HG02870 (cell line): ENCODE results near the gene ESPNL.

Source experiments
- ATAC-seq: cut with Tn5 transposase; IDR thresholded peaks from one replicate; pipeline ENCODE4 v1.9.1; 2021; ENCODE audit warnings: mild to moderate bottlenecking, moderate library complexity; ENCODE audit not compliant: unreplicated experiment

Gene ESPNL

DNA sequence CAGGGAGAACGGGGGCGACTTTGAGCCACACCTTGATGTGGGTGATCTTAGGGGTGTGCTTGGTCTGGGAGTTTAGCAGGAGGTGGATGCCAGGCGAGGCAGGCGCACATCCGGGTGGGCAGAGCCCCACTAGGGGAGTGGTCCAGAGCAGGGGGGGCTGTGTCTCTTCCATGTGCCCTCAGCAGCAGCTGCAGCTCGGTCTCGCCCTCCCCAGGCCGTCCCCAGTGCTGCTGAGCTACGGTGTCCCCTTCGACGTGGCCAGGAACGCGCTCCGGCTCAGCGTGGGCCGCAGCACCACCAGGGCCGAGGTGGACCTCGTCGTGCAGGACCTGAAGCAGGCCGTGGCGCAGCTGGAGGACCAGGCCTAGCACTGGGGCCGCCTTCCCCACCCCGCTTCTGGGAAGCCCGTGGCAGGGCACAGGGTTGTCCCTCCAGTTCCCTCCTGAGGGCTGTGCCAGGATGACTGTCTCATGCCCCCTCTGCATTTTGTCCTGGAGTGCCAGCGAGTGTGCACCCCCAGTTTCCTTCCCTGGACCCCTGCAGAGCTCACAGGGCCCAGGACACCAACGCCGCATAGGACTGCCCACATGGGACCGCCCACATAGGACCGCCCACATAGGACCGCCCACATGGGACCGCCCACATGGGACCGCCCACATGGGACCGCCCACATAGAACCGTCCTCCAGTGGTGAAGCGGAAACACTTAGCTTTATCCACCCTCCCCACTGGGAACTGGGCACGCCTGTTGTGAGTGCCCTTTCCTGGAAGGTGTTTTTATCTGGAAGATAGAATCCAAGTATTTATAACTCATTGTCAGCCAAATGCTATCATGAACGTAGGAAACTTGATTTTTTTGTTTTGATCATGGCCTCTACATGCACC lies 1.9 kb upstream of the ESPNL start:
- ATAC-seq = no peak

DNA sequence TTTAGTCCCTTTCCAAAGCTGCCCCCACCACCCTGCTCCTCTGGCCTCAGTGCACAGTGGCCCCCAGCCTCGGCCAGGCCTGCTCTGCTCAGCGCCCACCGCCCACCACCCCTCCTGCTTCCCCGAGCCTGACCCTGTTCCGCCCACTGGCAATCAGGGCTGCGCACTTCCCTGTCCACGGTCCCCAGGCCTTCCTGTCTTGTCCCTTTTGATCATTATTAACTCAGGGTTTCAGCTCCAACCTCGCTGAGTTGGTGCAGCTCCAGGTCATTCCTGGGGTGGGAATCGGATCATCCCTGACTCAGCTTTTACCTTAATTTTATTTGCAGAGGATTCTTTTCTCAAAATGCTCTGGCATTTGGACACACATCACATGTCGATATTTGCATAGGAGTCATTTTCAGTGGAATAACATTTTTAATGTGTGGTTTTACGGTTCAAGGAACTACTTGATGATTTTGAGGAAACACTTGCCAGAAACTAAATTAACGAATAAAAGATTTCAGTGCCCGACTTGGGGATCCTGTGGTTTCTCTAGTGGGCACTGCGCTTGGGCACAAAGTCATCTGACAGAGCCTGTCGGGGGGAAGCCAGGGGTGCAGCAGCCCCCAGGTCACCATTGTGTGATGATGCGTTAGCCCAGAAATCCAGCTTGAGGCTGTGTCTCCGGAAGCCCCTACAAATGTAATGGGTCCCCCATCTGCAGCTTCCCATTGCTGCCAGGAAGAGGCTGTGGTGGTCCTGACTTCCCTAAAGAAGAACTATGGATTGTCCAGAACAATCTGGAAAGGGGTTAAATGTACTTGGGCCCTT lies 1.0 kb upstream of the ESPNL start:
- ATAC-seq = no peak

DNA sequence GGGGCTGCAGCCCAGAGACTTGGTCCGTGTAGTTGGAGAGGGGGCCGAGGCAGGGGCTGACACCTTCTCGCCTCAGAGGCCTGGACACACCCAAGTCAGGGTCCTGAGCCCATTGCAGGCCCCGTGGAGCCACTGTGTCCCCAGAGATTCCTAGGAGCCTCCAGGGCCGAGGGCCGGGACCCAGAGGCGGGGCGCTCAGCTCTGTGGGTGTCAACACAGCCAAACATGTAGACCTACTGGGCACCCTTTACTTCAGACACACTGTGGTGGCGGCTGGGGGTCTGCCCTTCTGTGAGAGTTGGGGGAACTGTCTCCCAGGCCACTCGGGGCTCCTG lies 459 bp upstream of the ESPNL start:
- ATAC-seq = no peak

DNA sequence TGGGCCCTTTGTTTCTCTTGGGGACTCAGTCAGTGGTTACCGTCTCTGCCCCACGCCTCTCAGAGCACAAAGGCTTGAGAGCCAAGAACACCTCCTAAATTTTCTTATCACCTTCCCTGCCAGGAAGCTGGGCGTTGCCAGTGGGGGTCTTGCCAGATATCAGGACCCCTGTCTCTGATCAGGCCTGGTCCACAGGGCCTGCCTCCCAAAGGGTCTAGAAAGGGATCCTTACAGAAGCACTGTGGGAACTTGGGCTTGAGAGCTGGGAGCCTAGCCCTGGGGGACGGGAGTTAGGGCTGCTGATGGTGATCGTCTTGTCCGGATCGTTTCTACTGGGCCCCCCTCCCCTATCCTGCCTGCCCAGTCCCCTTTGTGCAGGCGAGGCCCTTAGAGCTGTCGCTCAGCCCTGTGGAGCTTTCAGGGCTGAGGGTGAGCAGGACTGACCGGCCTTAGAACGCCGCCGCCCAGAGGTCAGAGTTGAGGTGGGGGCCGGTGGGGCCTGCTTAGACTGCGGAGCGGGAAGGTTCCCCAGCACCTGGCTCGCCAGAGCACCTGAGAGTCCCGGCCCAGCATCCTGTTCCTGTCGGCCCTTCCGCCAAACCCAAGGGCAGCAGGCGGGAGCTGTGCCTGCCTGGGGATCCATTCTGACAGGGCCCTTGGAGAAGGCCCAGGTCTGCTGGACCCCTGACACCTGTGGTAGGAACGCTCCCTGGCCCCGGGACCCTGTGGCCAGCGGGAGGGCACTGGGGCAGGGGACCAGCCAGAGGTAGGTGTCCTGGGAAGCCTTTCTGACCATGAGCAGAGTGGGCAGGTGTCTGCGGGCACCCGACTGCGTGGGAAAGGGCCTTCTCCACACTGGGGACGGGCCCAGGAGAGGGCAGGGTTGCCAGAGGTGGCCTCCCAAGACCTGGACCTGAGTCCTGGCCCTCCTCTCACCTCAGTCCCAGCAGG lies 956 bp downstream of the ESPNL start:
- no peak for ATAC-seq

DNA sequence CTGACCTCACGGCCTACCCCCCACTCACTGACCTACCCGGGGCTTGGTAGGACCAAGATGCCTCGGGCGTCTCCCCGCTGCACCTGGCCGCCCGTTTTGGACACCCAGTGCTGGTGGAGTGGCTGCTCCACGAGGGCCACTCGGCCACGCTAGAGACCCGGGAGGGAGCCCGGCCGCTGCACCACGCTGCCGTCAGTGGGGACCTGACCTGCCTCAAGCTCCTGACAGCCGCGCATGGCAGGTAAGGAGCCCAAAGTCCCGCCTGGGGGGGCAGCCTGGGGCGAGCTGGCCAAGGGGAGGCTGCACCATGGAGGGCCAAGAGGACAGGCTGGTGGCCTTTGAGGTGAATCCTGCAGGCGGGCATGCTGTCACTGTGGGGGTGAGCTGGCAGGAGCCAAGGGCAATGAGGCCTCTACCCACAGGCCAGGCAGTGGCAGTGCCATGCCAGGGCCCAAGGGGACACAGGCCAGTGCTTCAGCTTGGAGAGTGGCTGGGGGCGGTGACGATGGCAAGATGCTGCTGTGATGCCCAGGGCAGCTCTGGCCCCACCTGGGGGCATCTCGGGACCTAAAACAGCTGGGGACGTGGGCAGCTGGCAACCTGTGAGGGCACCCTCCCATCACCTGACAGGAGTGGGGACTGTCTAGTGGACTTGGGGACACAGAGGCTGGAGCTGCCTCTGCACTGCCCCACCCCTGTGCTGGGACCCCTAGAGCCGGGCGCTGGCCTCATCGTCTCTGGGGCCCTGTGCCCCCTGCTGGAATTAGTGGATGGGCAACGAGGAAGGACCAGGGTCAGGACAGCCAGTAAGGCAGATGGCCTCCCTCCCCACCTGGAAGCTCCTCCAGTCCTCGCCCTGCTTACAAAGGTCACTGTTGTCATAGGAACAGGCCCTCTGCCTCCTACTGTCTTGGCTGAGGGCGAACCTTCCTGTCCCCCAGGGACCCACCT lies 2.0 kb downstream of the ESPNL start:
- no peak for ATAC-seq

DNA sequence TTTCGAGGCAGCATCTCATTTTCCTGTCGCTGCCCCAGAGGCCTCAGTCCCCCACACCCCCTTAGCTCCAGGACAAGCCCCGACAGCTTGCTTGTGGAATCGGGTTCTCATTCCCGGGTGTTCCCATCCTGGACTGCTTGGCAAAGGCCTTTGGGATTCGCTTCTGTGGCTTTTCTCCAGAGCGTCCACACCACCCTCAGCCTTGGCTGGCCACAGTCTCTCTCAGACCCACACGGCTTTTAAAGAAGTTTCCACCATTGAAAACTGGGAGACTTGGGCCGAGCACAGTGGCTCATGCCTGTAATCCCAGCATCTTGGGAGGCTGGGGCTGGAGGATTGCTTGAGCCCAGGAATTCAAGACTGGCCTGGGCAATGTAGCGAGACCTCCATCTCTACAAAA lies 2.7 kb downstream of the ESPNL start:
- ATAC-seq = no peak

DNA sequence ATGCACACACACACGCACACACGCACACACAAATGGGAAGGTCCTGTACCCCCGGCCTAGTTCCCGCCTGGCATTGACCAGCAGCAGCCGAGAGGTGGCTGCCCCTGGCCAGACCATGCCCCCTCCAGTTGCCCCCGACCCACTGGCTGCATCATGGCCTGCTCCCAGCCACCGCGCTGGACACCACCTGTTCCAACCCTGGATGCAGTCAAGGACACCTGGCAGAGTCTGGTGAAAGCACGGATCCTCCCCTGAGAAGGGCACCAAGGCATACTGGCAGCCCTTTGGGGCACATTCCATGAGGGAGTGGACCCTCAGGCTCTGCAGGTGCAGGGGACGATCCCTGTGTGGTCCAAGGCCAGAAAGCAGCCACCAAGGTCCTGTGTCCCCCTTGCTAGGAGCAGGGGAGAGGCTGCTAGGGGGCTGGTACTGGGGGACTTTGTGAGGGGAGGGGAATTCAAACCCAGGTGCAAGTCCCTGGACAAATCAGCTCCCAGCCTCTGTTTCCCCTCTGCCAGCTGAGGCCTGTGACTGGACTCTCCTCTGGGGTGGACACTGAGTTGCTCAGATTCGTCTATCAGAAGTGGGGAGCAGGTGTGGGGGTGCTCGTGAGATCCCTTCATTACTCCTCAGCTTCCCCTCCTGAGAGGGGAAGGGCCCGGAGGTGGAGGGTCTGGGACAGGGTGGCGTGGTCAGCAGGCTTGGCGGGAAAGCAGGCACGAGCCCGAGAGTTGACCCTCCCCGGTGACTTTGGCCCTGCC lies 3.5 kb downstream of the ESPNL start:
- ATAC-seq = no peak

DNA sequence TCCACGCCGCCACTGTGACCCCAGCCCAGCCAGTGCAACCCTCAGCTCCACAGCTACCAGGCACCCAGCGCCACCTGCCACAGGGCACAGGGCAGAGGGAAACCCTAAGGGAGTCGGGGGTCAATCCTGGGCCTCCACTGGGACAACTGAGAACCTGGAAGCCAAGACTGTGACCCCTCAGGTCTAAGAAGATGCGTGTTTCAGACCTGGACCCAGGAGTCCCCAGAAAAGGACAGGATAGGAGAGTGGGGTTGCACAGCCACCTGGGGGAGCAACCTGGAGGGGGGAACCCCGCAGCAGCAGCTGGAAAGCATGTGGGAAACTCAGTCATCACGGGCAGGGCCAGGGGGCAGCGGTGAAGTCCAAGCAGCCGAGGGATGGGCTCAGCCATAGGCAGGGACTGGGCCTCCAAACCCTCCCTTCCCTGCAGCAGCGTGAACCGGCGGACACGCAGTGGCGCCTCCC lies 4.1 kb downstream of the ESPNL start:
- ATAC-seq = no peak

DNA sequence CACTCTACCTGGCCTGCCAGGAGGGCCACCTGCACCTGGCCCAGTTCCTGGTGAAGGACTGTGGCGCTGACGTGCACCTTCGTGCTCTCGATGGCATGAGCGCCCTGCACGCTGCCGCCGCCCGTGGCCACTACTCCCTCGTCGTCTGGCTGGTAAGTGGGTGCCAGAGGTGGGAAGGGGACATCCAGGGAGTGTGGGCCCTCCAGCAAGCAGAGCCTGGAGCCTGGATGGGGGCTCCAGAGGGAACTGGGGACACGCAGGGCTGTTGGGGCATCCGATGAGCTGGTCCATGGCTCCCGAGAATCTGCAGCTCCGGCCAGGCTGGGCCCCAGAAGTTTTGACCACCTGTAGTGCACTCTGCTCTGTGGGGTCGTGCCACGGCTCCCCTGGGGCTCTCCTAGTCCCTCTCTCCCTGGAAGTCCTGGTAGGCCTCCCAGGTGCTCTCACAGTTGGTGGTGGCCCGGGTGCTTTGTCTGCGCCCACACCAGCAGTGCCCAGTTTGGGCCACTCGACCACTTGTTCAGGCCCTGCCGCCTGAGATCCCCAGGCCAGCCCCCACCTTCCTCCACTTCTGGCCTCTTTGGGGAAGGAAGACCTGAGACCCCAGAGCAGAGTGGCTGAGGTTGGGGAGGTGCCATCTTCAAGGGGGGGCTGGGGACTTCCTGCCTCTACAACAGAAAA lies 4.7 kb downstream of the ESPNL start:
- ATAC-seq = no peak

DNA sequence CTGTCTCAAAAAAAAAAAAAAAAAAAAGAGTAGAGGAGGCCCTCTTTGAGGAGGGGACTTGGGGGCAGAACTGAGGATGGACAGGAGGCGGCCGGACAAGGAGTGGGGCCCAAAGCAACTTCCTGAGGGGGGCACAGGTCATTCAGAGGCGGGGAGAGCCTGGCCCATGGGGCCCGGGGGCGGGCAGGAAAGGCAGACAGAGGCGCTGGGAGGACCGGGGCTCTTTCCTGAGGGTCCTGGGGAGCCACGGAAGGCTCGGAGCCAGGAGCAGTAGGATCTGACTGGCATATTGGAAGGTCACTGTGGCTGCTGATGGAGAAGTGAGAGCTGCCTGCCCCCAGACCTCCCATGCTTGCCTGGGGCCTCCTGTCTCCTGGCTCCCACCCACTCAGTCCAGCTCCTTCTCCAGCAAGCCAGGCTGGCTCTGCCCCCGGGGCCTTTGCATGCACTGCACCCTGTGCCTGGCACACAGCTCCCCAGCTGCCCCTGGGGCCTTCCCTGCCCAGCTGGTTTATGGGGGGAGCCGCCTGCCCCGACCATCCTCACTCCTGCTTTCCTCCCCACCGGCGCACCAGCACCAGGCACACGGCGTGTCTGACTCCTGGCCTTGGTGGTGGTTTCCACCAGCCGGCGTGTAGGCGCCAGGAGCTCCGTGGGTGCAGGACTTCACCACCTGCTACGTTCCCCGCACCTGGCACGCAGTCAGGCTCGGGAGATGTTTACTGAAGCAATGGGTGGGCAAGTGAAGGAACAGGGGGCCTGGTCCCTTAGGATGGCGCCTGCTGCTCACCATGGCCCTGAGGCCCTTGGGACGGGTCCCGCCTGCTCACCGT lies 5.6 kb downstream of the ESPNL start:
- no peak for ATAC-seq

DNA sequence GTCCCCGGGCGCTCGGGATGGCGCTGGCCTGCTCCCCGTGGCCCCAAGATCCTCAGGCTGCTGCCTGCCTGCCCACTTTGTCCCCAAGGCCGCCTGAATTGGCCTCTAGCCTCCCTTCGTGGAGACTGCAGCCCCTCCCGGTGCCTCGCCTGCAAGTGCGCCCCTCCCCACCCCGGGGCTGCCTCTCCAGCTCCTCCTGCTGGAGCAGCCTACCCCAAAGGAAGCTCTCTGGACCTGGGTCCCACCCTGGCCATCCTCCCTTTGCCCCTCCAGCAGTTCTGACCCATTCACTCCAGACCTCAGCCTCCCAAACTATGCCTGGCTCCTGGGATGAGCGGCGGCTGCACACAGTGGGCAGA lies 6.2 kb downstream of the ESPNL start:
- no peak for ATAC-seq

DNA sequence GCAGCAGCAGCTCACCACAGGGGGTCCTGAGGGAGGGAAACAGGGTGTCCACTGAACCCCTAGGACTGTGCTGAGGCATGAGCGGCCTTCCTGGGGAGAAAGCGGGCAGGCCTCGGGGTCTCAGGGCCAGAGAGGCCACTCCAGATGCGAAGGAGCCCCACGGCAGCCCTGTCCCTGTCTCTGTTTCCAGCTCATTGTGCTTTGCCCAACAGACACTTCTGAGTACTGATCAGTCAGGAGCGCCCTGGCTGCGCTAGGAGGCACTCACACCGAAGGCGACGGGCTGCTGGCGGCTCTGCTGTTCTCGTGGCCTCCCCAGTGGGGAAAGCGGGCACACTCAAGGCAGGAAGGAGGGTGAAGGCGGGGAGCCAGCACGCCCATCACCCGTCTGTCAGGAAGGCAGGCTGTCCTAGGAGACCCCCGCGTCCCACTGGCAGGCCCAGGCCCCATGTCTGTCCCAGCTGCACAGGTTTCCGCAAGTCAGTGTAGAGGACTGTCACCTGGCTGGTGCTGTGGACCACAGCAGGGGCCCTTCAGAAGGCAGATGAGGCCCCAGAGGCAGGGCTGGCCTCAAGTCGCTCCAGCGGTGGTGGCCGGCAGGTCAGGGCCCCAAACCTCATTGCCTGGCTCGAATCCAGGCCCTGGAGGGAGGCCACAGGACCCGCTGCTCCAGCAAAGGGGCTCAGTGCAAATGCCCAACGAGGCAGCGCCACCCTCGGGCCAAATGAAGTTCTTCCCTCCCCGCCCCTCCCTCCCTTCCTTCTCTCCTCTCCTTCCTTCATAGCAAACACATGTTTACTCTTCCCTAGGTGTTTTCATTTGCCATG lies 6.8 kb downstream of the ESPNL start:
- ATAC-seq = peak; percentile 7

DNA sequence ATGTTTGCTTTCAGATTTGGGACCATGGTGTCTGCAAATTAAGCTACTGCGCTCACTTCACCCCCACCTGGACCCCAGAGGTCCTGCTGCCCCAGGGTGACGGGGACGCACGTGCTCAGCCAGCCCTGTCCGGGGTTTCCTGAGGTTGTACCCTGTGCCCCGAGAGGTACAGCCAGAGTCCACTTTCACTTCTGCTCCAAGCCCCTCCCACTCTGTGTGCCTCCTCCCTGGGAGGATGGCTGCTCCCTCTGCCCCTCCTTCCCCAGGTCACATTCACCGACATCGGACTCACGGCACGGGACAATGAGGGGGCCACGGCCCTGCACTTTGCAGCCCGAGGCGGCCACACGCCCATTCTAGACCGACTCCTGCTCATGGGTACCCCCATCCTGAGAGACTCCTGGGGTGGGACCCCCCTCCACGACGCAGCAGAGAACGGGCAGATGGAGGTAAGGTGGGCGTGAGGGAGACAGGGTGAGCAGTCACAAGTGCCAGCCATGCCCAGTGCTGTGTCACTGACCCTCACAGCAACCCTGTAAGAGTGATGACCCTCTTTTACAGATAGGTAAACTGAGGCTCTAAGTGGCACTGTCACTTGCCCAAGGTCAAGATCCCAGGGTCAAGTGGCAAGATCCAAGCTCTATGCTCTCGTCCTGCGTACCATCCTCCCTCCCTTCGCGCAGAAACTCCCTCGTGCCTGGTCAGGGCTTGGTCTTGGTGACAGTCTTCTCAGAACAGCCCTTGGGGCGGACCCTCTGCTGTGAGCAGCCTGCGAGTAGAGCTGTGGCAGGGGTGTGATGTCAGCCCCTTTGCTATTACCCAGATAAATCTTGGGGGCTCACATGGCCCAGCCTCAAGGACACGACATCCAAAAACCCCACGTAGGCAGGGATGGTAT lies 7.6 kb downstream of the ESPNL start:
- peak; percentile 78 for ATAC-seq

DNA sequence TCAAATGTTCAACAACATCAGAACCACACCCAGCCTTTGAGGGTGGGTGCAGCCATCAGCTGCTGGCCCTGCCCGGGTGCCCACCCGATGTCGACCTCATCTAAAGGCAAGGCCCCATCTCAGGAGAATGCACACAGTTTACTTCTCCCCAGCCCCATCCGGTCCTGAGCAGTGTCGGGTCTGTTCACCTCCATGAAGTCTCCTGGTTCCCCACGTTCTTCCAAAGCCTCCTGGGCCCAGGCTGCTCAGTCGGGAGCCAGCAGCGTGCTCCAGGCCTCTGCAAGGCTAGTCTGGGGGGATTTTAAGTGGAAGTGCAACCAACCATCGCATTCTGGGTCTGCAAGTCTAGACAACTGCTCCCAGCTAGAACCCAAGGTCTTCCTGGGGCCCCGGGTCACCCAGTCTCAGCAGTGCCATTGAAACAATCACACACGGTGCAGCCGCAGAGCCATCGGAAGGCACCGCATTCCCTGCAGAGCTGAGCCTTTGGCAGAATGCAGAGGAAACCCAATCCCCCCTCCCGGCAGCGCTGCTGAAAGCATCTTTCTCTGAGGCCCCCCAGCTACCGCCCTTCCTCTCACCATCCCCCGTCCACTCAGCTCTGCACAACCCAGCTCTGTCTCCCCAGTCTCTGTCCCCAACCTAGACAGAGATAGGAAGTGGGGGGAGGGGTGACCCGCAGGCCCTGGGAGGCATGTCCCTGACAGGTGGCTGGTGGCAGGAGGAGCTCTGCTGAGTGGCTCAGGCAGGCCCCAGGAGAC lies 8.5 kb downstream of the ESPNL start:
- no peak for ATAC-seq

DNA sequence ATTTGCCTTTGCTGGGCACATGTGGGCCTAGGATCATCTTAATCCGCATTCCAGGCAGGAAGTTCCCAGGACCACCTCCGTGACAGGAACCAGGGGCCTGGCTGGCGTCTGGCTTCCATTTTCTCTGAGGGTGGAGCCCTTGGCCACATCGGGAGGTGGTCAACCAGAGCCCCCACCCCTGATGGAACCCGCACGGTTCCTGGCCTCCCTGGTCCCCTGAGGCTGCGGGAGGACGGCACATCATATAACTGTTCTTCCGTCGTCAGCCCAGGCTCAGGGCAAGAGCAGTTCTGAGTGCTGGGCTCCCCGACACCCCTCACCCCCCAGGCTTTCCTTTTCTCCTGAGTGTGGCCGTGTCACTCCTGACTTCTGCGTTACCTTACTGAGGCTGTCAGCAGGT lies 13.5 kb downstream of the ESPNL start:
- no peak for ATAC-seq
